GM20000 (cell line): Measurements from ENCODE around the gene ZNF207.
A peak's percentile ranks its signal among the peaks of the same experiment; 100 is the strongest.

Source experiments
- DNase-seq: peaks from one replicate; pipeline ENCODE4 v3.0.0; 2012; ENCODE audit warnings: low spot score
- TF ChIP-seq, protein P1 (sequence below): IDR thresholded peaks from 2 replicates; pipeline ENCODE4 v1.5.1; 2012; ENCODE audit warnings: mild to moderate bottlenecking, control low read depth; ENCODE audit errors: extremely low read depth, missing control alignments

Gene ZNF207

DNA sequence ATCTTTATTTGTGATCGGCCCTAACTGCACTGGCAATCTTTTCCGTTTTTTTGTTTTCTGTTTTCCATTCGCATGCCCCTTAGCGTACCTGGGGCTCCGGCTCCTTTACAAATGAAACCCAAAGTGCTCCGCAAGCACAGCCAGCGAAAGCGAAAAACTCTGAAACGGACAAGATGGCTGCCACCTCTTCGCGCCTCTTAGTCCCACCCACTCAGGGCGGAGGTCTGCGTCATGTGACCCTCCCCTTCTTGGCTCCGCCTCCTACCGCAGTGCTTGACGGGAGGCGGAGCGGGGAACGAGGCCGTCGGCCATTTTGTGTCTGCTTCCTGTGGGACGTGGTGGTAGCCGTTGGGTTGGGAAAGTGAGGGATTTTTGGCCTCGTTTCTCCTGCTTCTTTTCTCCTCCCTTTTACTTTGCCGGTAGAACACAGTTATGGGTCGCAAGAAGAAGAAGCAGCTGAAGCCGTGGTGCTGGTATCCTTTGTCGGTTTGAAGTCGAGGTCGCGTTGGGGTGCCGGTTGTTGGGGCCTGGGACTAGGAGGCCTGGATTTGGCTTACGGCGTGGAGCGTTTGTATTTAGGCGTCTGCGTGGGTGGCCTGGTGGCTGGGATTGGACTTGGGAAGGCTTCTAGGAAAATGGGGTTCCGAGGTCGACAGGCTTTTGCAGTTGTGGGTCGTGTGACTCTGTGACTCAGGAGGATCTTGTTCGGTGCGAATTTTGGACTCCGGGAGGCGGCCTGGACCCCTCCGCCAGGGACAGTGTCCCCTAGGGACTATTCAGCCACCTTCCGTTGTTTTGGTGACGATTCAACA lies at the start of gene ZNF207:
ZNF207 (plus strand) TSS at position 304 of the 812 bp plus-strand sequence; CDS start at position 433, 129 bp downstream.
- TF ChIP-seq, protein P1, sequence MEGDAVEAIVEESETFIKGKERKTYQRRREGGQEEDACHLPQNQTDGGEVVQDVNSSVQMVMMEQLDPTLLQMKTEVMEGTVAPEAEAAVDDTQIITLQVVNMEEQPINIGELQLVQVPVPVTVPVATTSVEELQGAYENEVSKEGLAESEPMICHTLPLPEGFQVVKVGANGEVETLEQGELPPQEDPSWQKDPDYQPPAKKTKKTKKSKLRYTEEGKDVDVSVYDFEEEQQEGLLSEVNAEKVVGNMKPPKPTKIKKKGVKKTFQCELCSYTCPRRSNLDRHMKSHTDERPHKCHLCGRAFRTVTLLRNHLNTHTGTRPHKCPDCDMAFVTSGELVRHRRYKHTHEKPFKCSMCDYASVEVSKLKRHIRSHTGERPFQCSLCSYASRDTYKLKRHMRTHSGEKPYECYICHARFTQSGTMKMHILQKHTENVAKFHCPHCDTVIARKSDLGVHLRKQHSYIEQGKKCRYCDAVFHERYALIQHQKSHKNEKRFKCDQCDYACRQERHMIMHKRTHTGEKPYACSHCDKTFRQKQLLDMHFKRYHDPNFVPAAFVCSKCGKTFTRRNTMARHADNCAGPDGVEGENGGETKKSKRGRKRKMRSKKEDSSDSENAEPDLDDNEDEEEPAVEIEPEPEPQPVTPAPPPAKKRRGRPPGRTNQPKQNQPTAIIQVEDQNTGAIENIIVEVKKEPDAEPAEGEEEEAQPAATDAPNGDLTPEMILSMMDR, result no peak
- peak; percentile 93 for DNase-seq

DNA sequence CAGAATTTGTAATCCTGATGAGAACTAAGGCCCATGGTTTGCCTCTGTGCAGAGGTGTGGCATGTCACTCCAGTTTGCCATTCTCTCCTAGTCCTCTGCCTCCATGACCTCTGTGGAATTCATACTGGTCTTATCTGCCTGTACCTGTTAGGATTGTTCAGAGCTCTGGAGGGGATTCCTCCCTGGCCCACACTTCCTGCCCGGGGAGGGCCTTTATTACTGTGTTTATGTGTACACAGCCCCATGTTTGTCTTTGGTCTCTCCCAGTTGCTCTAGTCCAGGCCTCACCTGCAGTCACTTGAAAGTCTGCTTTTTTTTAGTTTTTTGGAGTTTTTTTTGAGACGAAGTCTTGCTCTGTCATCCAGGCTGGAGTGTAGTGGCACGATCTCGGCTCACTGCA lies 47.9 kb upstream of the ZNF207 start:
- TF ChIP-seq, protein P1, result no peak
- no peak for DNase-seq

DNA sequence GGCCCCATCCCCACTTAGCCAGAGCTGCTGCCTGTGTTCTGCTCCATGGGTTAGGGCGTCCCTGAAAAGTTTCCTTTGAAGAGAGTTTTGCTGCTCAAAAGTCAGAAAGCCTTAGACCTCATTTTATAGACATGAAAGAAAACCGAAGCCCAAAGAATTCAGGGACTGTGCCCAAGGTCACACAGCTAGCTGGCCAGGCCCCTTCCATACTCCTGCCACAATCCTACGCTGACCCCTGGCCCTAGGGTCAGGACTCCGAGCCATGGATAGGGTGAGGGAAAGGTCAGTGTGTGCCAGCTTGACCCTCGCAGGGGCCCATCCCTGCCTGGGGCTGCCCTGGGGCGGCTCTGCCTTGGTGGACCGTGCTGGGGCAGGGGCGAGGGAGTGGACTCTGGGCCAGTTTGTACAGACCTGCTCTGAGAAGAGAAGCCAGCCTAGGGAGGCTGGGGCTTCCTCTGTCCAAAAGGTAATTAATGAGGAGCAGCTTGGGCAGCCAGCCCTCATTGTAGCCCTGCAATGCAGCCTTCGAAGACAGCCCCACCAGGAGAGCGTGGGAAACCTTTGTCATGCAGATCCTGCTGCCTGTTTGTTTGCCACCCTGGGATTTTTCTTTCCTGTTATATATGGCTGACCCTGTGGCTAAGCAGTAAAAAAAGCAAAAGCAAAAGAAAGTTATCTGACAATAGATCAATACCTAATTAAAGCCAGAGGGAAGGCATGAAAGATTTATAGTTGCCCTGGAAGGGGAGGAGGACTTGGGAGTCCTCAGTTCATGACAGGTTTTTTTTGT lies 46.9 kb upstream of the ZNF207 start:
- TF ChIP-seq, protein P1, result no peak
- no peak for DNase-seq

DNA sequence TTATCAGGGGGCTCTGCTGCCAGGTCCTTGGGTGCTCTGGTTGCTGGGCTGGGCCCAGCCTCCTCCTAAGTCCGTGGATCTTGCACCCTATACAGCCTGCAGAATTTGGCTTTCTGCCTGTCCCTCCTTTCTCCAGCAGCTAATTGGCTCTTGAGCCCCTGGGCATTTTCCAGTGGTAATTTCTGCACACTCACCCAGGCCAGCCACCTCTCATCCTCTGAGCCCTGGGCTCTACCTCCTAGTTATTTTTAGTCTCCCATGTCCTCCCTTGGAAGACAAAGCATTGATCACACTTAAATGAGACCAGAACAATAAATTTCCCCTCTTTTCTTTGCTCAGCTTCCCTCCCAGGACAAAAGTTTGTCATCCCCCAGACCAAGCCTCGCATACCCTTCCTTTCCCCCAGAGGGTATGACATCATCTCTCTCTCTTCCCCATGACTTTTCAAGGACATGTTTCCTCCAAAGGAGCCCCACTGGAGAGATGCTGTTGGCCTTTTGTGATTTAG lies 46.1 kb upstream of the ZNF207 start:
- no peak for DNase-seq
- TF ChIP-seq, protein P1, result no peak

DNA sequence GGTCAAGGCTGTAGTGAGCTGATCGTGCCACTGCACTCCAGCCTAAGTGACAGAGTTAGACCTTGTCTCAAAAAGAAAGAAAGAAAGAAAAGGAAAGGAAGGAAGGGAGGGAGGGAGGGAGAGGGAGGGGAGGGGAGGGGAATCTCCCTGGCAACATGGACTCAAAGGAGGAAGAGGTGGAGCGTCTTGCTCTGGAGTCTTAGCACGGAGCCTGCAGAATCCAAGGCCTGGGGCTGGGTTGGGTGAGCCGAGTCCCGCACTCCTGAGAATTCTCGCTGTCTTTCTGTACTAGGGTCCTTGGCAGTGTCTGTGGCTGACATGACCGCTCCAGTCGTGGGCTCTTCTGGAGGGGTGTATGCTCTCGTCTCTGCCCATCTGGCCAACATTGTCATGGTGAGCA lies 44.9 kb upstream of the ZNF207 start:
- no peak for DNase-seq
- TF ChIP-seq, protein P1, result no peak

DNA sequence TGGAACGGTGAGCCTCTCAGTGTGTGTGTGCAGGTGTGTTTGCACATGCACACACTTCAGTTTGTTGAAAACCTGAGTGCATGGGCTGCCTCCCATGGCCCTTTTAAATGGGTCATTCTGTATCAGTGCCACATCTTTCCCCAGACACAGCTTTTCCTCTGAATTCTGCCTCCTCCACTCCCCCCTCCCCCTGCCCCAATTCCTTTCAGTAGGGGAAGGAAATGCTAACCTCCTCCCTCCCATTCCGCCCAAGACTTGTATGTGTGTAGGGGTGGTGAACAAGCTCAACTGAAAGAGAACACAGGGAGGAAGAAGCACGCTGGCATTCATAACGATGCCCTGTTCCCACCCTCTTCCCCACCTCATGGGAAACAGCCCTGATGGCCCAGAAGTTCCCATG lies 42.3 kb upstream of the ZNF207 start:
- TF ChIP-seq, protein P1, result no peak
- DNase-seq, result no peak

DNA sequence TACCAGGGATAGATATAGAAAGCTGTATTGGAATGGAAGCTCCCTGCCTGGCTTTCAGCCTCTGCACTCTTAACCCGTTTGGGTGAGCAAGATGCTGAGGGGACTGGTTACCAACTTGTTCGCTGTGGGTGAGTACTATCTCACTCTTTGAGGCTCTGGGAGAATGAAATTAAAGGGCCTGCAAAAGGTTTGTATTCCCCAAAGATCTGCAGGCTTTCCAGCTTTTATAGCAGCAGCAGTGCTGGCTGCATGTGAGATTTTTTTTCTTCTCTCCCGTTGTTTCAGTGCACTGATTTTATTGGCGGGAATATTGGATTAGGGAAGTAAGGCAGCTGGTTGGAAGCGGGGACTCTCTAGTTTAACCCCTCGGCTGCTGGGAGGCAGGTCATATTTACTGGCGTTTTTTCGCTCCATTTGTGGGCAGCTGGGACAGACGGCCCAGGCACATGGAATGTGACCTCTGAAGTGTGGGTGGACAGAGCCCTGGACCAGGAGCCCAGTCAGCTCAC lies 38.9 kb upstream of the ZNF207 start:
- no peak for DNase-seq
- TF ChIP-seq, protein P1, result no peak
